Natural killer cell (primary cell): ENCODE results near the gene PCDH9. TPM values are rescaled to one million over a fixed set of nuclear protein-coding genes. Genes with fewer than 3 reads are reported as not detected.

Source experiments
- ATAC-seq, 3 donors: fragments of 150-1000 bp in 2 of 3; fragments of 200-7000 bp in 1 of 3; cut with Tn5 transposase; 1 replicate in 1 of 3; 2 replicates in 2 of 3; pipeline ENCODE4 v1.10.0; 2021; ENCODE audit warnings: mild to moderate bottlenecking in 2 of 3, moderate library complexity in 2 of 3
- DNase-seq, 2 donors: peaks; one replicate each; pipeline versions ENCODE4 v3.0.0 to v3.0.0-alpha.2; 2013 to 2021; ENCODE audit warnings: mixed read lengths in 1 of 2
- H3K27ac ChIP-seq: one replicate; pipeline ENCODE4 v1.5.1; 2013; ENCODE audit warnings: mild to moderate bottlenecking, low read length
- H3K27me3 ChIP-seq: one replicate; pipeline ENCODE4 v1.6.1; 2013; ENCODE audit warnings: low read length; ENCODE audit not compliant: control insufficient read depth, insufficient read depth
- H3K36me3 ChIP-seq: one replicate; pipeline ENCODE4 v1.6.1; 2013; ENCODE audit warnings: low read length; ENCODE audit not compliant: control insufficient read depth, insufficient read depth
- H3K4me1 ChIP-seq: one replicate; pipeline ENCODE4 v1.6.1; 2013; ENCODE audit warnings: low read length; ENCODE audit not compliant: control insufficient read depth, insufficient read depth
- H3K4me3 ChIP-seq: one replicate; pipeline ENCODE4 v1.5.1; 2013; ENCODE audit warnings: low read length
- H3K9me3 ChIP-seq: one replicate; pipeline ENCODE4 v1.6.1; 2013; ENCODE audit warnings: low read length; ENCODE audit not compliant: control insufficient read depth, insufficient read depth
- H3K27ac Mint-ChIP-seq, 2 donors: one replicate each; pipeline ENCODE4 v1.8.0; 2022; ENCODE audit warnings: mild to moderate bottlenecking in 2 of 2, mixed read lengths in 2 of 2, moderate library complexity in 1 of 2
- H3K27me3 Mint-ChIP-seq, 2 donors: one replicate each; pipeline ENCODE4 v1.8.0; 2022; ENCODE audit warnings: low read depth in 2 of 2, mixed read lengths in 2 of 2
- H3K36me3 Mint-ChIP-seq: one replicate; pipeline ENCODE4 v1.8.0; 2022; ENCODE audit warnings: mixed read lengths
- H3K4me1 Mint-ChIP-seq, 2 donors: one replicate each; pipeline ENCODE4 v1.8.0; 2022; ENCODE audit warnings: mixed read lengths in 2 of 2
- H3K4me3 Mint-ChIP-seq: one replicate; pipeline ENCODE4 v1.8.0; 2022; ENCODE audit warnings: mild to moderate bottlenecking, moderate library complexity, mixed read lengths
- H3K9me3 Mint-ChIP-seq, 2 donors: one replicate each; pipeline ENCODE4 v1.8.0; 2022; ENCODE audit warnings: mixed read lengths in 2 of 2
- WGBS: methylation state at CpG from one replicate; pipeline ENCODE4 v1.1.7; 2013; ENCODE audit warnings: missing lambda C conversion rate; ENCODE audit not compliant: insufficient coverage; 5-methylcytosine and 5-hydroxymethylcytosine counted together
- intact Hi-C: fragments of 100-400 bp; cut with micrococcal nuclease; formaldehyde crosslinking; loops from one replicate; pipeline ENCODE4 v1.14.2; 2022
- total RNA-seq, 4 donors: library from RNA; stranded (reverse); fragments of 120-200 nt in 1 of 4; gene quantifications; one replicate each; pipeline versions ENCODE4 v1.2.3 to v1.2.4, GENCODE V29; 2013 to 2022
- TF ChIP-seq, protein P1 (sequence below): fragments of 200-600 bp; IDR thresholded peaks from one replicate; pipeline ENCODE4 v1.8.0; 2022; ENCODE audit warnings: antibody characterized with exemption

PCDH9 gene
- total RNA-seq, 3 donors from 2014 or later (not counting 1 experiment from before 2014, with no cell fraction given) = 0.43 to 1.5 (median 0.68) TPM

GRCh38 chr13:66911411-66911939 lies 318.7 kb downstream of the PCDH9 start:
- no peak overlapping the region for H3K4me3 Mint-ChIP-seq
- no peak overlapping the region for H3K27ac ChIP-seq
- ATAC-seq (no peak), DNase-seq (no peak)
- H3K9me3 ChIP-seq = no peaks in the 10 kb centered on the region
- TF ChIP-seq, protein P1, sequence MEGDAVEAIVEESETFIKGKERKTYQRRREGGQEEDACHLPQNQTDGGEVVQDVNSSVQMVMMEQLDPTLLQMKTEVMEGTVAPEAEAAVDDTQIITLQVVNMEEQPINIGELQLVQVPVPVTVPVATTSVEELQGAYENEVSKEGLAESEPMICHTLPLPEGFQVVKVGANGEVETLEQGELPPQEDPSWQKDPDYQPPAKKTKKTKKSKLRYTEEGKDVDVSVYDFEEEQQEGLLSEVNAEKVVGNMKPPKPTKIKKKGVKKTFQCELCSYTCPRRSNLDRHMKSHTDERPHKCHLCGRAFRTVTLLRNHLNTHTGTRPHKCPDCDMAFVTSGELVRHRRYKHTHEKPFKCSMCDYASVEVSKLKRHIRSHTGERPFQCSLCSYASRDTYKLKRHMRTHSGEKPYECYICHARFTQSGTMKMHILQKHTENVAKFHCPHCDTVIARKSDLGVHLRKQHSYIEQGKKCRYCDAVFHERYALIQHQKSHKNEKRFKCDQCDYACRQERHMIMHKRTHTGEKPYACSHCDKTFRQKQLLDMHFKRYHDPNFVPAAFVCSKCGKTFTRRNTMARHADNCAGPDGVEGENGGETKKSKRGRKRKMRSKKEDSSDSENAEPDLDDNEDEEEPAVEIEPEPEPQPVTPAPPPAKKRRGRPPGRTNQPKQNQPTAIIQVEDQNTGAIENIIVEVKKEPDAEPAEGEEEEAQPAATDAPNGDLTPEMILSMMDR = no peak
- no peak overlapping the region for H3K27ac Mint-ChIP-seq
- H3K36me3 Mint-ChIP-seq = no peaks in the 10 kb centered on the region
- H3K9me3 Mint-ChIP-seq = peaks cover 4% of the 10 kb centered on the region in 2 donors
- intact Hi-C loops = no loop called here
- H3K27me3 Mint-ChIP-seq = no peaks in the 10 kb centered on the region
- no peak overlapping the region for H3K4me3 ChIP-seq
- WGBS = no CpG with 5 or more reads among the region's 4 CpGs
- H3K4me1 Mint-ChIP-seq = no peaks in the 10 kb centered on the region
- no peaks in the 10 kb centered on the region for H3K36me3 ChIP-seq
- H3K4me1 ChIP-seq = no peaks in the 10 kb centered on the region
- H3K27me3 ChIP-seq = no peaks in the 10 kb centered on the region

- Histone ChIP-seq H3K4me3 (no peak overlapping the region), H3K9me3 (no peaks in the 10 kb centered on the region), H3K36me3 (no peaks in the 10 kb centered on the region), H3K27ac (no peak overlapping the region), H3K27me3 (no peaks in the 10 kb centered on the region), H3K4me1 (no peaks in the 10 kb centered on the region)
- intact Hi-C loops = no loop called here
- DNase-seq (no peak), ATAC-seq (no peak)
- Mint-ChIP-seq H3K9me3 (peaks cover 4 to 7% of the 10 kb centered on the region in 2 donors), H3K27ac (no peak overlapping the region), H3K4me1 (no peaks in the 10 kb centered on the region), H3K4me3 (no peak overlapping the region), H3K27me3 (no peaks in the 10 kb centered on the region), H3K36me3 (no peaks in the 10 kb centered on the region)
- TF ChIP-seq, protein P1 = no peak
- WGBS = 79% methylated on average over 3 of the region's 3 CpGs
Measured at GRCh38 chr13:66899955-66900354, 330.2 kb downstream of the PCDH9 start.

- Mint-ChIP-seq H3K27me3 (no peaks in the 10 kb centered on the region), H3K4me1 (no peaks in the 10 kb centered on the region), H3K36me3 (no peaks in the 10 kb centered on the region), H3K4me3 (no peak overlapping the region), H3K9me3 (peaks cover 6 to 7% of the 10 kb centered on the region in 2 donors), H3K27ac (no peak overlapping the region)
- no peaks in the 10 kb centered on the region for H3K36me3 ChIP-seq
- H3K4me3 ChIP-seq = no peak overlapping the region
- no peaks in the 10 kb centered on the region for H3K27me3 ChIP-seq
- intact Hi-C loops = no loop called here
- H3K27ac ChIP-seq = no peak overlapping the region
- H3K9me3 ChIP-seq = no peaks in the 10 kb centered on the region
- DNase-seq = no peak
- ATAC-seq = no peak
- TF ChIP-seq, protein P1 = no peak
- H3K4me1 ChIP-seq = no peaks in the 10 kb centered on the region
- 68% methylated on average over 1 of the region's 1 CpG for WGBS
Measured at GRCh38 chr13:66896933-66897332, 333.2 kb downstream of the PCDH9 start.

- Histone ChIP-seq H3K4me1 (no peaks in the 10 kb centered on the region), H3K27me3 (no peaks in the 10 kb centered on the region), H3K36me3 (no peaks in the 10 kb centered on the region), H3K4me3 (no peak overlapping the region), H3K27ac (no peak overlapping the region), H3K9me3 (no peaks in the 10 kb centered on the region)
- H3K4me1 Mint-ChIP-seq = no peaks in the 10 kb centered on the region
- peaks cover 6 to 9% of the 10 kb centered on the region in 2 donors for H3K9me3 Mint-ChIP-seq
- DNase-seq (no peak), ATAC-seq (no peak)
- TF ChIP-seq, protein P1 = no peak
- WGBS = 71% methylated on average over 4 of the region's 5 CpGs
- no peaks in the 10 kb centered on the region for H3K36me3 Mint-ChIP-seq
- H3K27ac Mint-ChIP-seq = no peak overlapping the region
- no peaks in the 10 kb centered on the region for H3K27me3 Mint-ChIP-seq
- no peak overlapping the region for H3K4me3 Mint-ChIP-seq
- intact Hi-C loops = no loop called here
Measured at GRCh38 chr13:66895780-66896179, 334.4 kb downstream of the PCDH9 start.
